ENCODE data around the gene MDN1. TPM values are rescaled to one million over a fixed set of nuclear protein-coding genes. Genes with fewer than 3 reads are reported as not detected.

The MDN1 gene
- total RNA-seq, 2 experiments from 2014 or later, result 48.6 to 59.5 TPM

DNA sequence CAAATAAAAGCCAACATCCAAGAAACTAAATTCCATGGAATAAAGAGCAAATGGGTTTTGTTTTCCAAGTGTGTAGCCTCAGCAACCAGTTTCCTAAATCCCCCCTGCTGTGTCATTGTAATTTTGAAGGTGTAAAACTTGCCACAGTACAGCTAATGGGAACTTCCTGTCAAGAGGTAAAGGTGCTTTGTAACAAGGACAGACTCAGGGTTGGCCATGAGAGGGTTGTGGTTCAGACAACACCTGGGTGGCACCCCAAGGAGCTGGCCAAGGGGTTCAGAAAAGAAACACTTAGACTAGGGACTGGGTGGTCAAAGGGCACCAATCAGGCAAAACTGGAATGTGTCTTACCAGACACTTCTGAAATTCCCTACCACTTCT is 128.7 kb downstream of the MDN1 start:
- ATAC-seq (no peak), DNase-seq (no peak)
- H3K4me1 Mint-ChIP-seq, result peaks cover 3% of the 10 kb centered on the region
- ChIA-PET POLR2A (no interaction called here), CTCF (interaction anchor here (0.7 to 1.8 kb wide), 4 partner anchors 9 to 799 kb away, joined by 3 to 4 read pairs (median 4); no protein-coding TSS in a partner anchor)
- intact Hi-C loops (cut with DNase I, micrococcal nuclease), result no loop called here
- no peaks in the 10 kb centered on the region for H3K9me3 Mint-ChIP-seq (ENCODE audit: low read depth)
- H3K27ac Mint-ChIP-seq, result no peak overlapping the region
- H3K36me3 Mint-ChIP-seq (ENCODE audit: low read depth), result peaks cover 56% of the 10 kb centered on the region
- no peaks in the 10 kb centered on the region for H3K27me3 Mint-ChIP-seq
- no peak overlapping the region for H3K4me3 Mint-ChIP-seq

DNA sequence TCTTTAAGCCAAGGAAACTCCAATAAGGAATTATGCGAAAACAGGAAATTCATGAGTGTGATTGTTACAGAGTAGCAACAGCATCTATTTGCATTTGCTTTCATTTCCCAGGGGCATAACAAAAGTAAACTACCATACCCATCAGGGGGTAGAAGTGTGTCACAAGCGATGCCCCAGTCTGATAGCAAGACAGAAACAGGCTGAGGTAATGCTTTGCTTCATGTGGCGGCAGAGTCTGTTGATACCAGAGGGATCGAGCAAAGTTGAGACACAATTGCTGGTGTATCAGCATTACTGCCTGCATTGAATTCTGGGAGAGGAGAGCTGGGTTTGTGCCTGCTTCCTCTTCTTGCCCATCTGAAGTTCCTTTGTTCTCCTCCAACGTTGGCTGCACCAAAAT is 129.9 kb downstream of the MDN1 start:
- CTCF ChIA-PET, result interaction anchor here (1.4 kb wide), 1 partner anchor 10 kb away, joined by 3 read pairs; no protein-coding TSS in a partner anchor
- H3K9me3 Mint-ChIP-seq (ENCODE audit: low read depth), result no peaks in the 10 kb centered on the region
- peaks cover 3% of the 10 kb centered on the region for H3K4me1 Mint-ChIP-seq
- H3K36me3 Mint-ChIP-seq (ENCODE audit: low read depth), result peaks cover 62% of the 10 kb centered on the region
- DNase-seq, result no peak
- H3K27me3 Mint-ChIP-seq, result no peaks in the 10 kb centered on the region
- POLR2A ChIA-PET, result no interaction called here
- H3K4me3 Mint-ChIP-seq, result no peak overlapping the region
- no peak for ATAC-seq
- no peak overlapping the region for H3K27ac Mint-ChIP-seq
- intact Hi-C loops (cut with DNase I, micrococcal nuclease), result no loop called here

DNA sequence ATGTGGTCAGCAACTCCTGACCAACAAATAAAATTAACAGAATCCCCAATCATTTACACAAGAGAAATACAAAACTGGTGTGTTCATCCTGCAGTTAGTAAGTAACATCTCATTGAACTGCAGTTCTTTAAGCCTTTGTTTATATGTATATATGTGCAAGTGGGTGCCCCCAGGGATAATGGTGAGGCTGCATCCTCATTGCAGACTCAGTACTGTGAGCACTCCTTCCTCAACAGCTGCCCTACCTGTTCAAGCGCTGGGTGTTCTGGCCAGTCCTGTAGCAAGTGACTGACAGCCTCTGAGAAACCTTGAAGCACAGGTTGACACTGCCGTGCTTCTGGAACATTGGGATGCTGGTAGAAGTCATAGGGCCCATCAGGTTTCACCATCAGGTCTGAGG is 131.3 kb downstream of the MDN1 start:
- no peak for ATAC-seq
- ChIA-PET CTCF (no interaction called here), POLR2A (no interaction called here)
- H3K9me3 Mint-ChIP-seq (ENCODE audit: low read depth), result no peaks in the 10 kb centered on the region
- no peak for DNase-seq
- H3K4me1 Mint-ChIP-seq, result peaks cover 3% of the 10 kb centered on the region
- H3K27me3 Mint-ChIP-seq, result no peaks in the 10 kb centered on the region
- no peak overlapping the region for H3K4me3 Mint-ChIP-seq
- peaks cover 57% of the 10 kb centered on the region for H3K36me3 Mint-ChIP-seq (ENCODE audit: low read depth)
- H3K27ac Mint-ChIP-seq, result no peak overlapping the region
- intact Hi-C loops (cut with DNase I, micrococcal nuclease), result no loop called here

DNA sequence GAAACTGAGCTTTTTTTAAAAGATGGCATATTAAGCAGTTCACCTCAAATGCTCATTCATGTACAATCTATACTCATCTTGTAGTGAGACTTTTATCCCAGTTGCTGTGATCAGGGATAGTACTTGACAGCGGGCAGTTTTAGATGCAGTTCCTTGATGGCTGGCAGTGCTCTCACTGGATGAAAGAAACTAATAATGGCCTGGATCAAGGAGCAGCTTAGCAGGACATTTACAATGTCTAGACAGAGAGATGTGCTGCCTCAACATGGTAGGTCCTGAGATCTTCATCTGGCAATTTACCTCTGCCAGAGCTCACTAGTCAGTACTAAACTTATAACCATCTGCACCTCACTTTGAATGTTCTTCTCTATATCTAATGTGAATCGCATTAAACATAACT is 134.3 kb downstream of the MDN1 start:
- ATAC-seq, result no peak
- DNase-seq, result no peak
- H3K4me1 Mint-ChIP-seq, result no peaks in the 10 kb centered on the region
- H3K27me3 Mint-ChIP-seq, result no peaks in the 10 kb centered on the region
- POLR2A ChIA-PET, result no interaction called here
- peaks cover 59% of the 10 kb centered on the region for H3K36me3 Mint-ChIP-seq (ENCODE audit: low read depth)
- no peak overlapping the region for H3K27ac Mint-ChIP-seq
- H3K9me3 Mint-ChIP-seq (ENCODE audit: low read depth), result no peaks in the 10 kb centered on the region
- CTCF ChIA-PET, result interaction anchor here (1.0 kb wide), 3 partner anchors 15 to 55 kb away, joined by 3 read pairs; no protein-coding TSS in a partner anchor
- no peak overlapping the region for H3K4me3 Mint-ChIP-seq
- intact Hi-C loops (cut with DNase I, micrococcal nuclease), result no loop called here

DNA sequence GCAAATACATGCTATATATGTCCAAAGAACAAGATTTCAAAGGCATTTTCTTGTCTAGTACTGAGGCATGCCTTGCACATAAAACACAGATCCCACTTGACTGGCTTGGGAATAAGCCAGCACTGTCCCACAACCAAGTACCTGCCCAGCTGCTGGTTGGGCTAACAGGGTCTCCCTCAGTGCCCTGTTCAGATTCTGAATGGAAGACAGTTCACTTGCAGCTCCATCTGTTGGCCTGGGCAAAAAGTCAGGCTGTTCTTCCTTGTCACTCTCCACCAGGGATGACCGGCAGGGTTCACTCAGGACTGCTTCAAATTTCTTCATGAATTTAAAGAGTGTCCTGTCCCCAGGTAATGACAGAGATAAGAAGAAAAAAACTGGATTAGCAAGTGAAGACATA is 136.6 kb downstream of the MDN1 start:
- Mint-ChIP-seq H3K27me3 (no peaks in the 10 kb centered on the region), H3K4me1 (no peaks in the 10 kb centered on the region), H3K4me3 (no peak overlapping the region), H3K9me3 (ENCODE audit: low read depth) (no peaks in the 10 kb centered on the region), H3K36me3 (ENCODE audit: low read depth) (peaks cover 58% of the 10 kb centered on the region), H3K27ac (no peak overlapping the region)
- intact Hi-C loops (cut with DNase I, micrococcal nuclease), result no loop called here
- no peak for DNase-seq
- POLR2A ChIA-PET, result no interaction called here
- no peak for ATAC-seq
- CTCF ChIA-PET, result no interaction called here

DNA sequence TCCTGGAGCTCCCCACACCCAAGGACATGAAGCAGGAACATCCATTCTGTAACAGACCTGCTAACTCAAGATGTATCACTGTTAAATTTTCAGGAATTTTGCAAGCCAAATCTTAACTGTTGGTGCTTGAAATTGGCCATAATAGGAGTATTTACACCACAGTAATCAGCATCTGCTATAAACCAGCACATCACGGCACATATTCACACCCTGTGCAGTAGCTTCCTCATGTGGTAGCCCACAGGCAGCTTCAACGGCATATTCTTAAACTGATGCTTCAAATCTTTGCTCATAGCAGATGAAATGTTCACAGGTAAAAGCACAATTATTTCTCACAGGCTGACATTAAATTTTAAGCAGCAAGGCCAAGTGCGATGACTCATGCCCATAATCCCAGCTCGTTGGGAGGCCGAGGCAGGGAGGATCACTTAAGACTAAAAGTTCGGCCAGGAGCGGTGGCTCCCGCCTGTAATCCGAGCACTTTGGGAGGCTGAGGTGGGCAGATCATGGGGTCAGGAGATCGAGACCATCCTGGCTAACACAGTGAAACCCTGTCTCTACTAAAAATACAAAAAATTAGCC is 137.5 kb downstream of the MDN1 start:
- Mint-ChIP-seq H3K27me3 (no peaks in the 10 kb centered on the region), H3K4me3 (no peak overlapping the region), H3K27ac (no peak overlapping the region), H3K9me3 (ENCODE audit: low read depth) (no peaks in the 10 kb centered on the region), H3K36me3 (ENCODE audit: low read depth) (peaks cover 59% of the 10 kb centered on the region), H3K4me1 (no peaks in the 10 kb centered on the region)
- ChIA-PET POLR2A (no interaction called here), CTCF (interaction anchor here (0.6 kb wide), 1 partner anchor 796 kb away, joined by 4 read pairs; no protein-coding TSS in a partner anchor)
- DNase-seq (no peak), ATAC-seq (no peak)
- intact Hi-C loops (cut with DNase I, micrococcal nuclease), result no loop called here

DNA sequence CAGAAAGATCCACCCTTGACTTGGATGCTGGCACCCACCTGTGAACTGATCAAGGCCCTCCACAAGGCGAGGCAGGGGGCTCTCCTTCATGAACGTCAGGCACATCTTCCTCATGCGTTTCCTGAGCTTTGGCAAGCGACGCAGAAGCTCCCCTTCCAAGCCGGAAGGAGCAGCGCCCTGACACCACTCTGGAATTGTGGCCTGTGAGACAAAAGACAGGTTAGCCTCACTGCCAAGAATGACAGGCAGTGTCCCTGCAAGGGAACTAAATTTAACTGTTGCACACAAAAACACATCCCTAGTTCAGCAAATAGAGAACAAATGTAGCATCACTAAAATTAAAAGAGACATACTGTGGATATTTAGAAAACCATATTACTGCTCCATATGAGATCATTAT is 139.0 kb downstream of the MDN1 start:
- ATAC-seq, result no peak
- POLR2A ChIA-PET, result no interaction called here

DNA sequence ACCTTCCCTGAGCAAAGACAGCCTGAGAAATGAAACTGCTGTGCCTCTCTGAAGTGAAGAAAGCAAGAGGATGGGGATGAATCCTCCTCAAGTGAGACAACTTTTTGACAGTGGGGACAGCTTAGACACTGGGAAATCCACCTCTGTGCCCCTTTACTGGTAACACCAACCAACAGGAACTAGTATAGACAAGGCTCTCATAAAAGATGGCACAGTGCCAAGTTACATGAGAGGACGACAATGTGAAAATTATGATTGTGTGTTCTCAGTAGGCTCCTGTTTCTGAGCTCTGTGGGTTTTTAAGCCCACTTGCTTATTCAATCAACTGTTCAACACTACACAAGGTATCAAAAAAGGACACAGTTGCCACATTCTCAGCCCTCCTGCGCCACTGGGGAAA is 139.4 kb downstream of the MDN1 start:
- intact Hi-C loops (cut with DNase I, micrococcal nuclease), result no loop called here
- no peak for DNase-seq
- Mint-ChIP-seq H3K9me3 (ENCODE audit: low read depth) (no peaks in the 10 kb centered on the region), H3K27me3 (no peaks in the 10 kb centered on the region), H3K36me3 (ENCODE audit: low read depth) (peaks cover 56% of the 10 kb centered on the region), H3K27ac (no peak overlapping the region), H3K4me1 (no peaks in the 10 kb centered on the region), H3K4me3 (no peak overlapping the region)
- ChIA-PET POLR2A (no interaction called here), CTCF (interaction anchor here (1.7 kb wide), 1 partner anchor 40 kb away, joined by 3 read pairs; no protein-coding TSS in a partner anchor)
- ATAC-seq, result no peak

More for the DNA sequence above, 139.0 kb downstream of the MDN1 start:
- Mint-ChIP-seq H3K27ac (no peak overlapping the region), H3K9me3 (ENCODE audit: low read depth) (no peaks in the 10 kb centered on the region), H3K36me3 (ENCODE audit: low read depth) (peaks cover 56% of the 10 kb centered on the region), H3K4me3 (no peak overlapping the region), H3K4me1 (no peaks in the 10 kb centered on the region), H3K27me3 (no peaks in the 10 kb centered on the region)
- intact Hi-C loops (cut with DNase I, micrococcal nuclease), result no loop called here
- DNase-seq, result no peak
- CTCF ChIA-PET, result interaction anchor here (1.7 kb wide), 1 partner anchor 40 kb away, joined by 3 read pairs; no protein-coding TSS in a partner anchor

DNA sequence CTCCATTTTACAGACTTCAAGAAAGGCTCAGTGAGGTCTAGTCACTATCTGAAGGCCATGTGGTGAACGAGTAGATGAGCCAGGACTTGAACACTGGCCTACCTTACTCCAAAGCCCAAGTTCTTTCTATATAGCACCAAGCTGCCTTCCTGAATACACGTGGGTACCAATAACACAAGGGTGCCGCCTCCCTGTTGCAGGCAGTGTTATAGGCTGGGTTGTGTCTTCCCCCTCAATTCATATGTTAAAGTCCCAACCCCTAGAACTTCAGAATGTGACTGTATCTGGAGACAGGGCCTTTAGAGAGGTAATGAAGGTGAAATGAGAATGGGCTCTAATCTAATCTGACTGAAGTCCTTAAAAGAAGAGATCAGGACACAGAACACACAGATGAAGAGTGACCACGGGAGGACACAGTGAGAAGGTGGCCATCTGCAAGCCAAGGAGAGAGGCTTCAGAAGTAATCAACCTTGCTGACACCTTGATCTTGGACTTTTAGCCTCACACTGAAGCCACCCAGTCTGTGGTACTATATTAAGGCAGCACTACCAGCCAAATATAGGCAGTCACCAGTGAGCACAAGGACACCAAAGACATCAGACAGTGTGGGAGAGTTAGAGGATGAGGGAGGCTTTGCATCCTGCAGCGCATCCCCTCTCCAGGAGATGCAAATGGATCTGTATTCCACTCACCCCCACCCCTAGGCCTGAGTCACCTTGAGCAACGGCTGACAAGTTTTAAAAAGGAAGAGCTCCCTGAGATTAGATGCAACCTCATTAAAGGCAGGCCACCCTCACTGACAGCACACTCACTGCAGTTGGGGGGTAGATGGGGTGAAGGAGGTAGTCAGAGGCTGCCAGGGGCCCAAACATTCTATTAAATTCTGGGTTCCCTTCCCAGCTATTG is 140.1 kb downstream of the MDN1 start:
- H3K4me1 Mint-ChIP-seq, result no peaks in the 10 kb centered on the region
- ChIA-PET POLR2A (no interaction called here), CTCF (no interaction called here)
- intact Hi-C loops (cut with DNase I, micrococcal nuclease), result loop anchor here in 1 of 2 experiments (5.0 kb wide), 1 partner anchor 73 kb away; no protein-coding TSS in a partner anchor
- ATAC-seq, result no peak
- H3K27ac Mint-ChIP-seq, result no peak overlapping the region
- no peaks in the 10 kb centered on the region for H3K9me3 Mint-ChIP-seq (ENCODE audit: low read depth)
- no peak for DNase-seq
- peaks cover 56% of the 10 kb centered on the region for H3K36me3 Mint-ChIP-seq (ENCODE audit: low read depth)
- no peak overlapping the region for H3K4me3 Mint-ChIP-seq
- no peaks in the 10 kb centered on the region for H3K27me3 Mint-ChIP-seq

DNA sequence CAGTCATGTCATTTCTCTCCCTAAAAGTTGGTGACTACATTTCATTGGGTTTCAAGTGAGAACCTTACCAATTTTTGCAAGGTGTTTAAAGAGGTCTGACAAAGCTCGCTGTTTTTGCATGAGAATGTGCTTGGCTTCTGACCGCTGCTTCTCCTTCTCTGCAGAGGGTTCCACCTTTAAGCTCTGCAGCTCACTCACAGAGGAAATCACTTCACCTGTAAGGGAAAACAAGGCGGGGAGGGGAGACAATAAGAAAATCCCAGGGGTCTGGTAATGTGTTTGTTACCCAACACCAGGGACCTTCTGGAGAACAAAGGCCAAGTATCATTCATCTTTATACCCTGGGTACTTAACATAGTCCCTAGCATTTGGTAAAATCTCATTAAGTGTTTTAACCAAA is 141.1 kb downstream of the MDN1 start:
- H3K4me3 Mint-ChIP-seq, result no peak overlapping the region
- no peaks in the 10 kb centered on the region for H3K9me3 Mint-ChIP-seq (ENCODE audit: low read depth)
- no peak overlapping the region for H3K27ac Mint-ChIP-seq
- ChIA-PET CTCF (no interaction called here), POLR2A (no interaction called here)
- peaks cover 54% of the 10 kb centered on the region for H3K36me3 Mint-ChIP-seq (ENCODE audit: low read depth)
- ATAC-seq (no peak), DNase-seq (no peak)
- H3K27me3 Mint-ChIP-seq, result no peaks in the 10 kb centered on the region
- intact Hi-C loops (cut with DNase I, micrococcal nuclease), result loop anchor here in 1 of 2 experiments (5.0 kb wide), 1 partner anchor 74 kb away; no protein-coding TSS in a partner anchor
- H3K4me1 Mint-ChIP-seq, result no peaks in the 10 kb centered on the region

DNA sequence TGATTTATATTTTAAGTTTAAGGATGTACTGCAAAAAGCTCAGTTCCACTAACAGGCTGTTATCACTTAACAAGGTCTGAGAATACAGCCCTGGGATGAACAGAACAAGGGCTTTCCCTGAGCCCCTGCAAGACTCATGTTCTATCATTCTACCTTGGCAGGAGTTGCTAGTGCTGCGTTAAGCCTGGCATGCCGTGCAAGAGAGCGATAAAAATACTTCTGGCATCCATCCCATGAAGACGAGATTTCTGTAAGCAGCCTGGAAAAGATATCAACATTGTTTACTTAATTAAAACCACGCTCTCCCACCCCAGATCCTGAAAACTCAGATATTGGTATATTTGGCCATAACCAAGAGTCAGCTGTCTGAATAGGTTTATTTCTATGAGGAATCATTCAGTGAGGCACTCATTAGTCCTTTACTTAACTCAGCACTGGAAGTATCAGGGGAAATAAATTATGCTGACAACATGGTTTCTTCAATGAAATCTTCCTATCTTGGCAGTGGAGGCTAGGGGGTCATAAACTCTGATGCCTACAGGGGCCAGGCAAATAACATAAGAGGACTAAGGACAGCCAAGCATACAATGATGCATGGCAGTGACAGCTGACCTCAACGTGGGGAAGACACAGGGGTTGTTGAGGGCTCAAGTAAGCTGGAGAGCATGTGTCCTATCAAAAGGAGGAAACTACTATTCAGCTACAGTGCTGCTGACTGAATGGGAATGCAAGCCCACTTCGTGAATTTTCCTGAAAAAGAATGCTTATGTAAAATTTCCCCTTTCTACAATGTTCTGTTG is 143.4 kb downstream of the MDN1 start:
- POLR2A ChIA-PET, result no interaction called here
- H3K27me3 Mint-ChIP-seq, result no peaks in the 10 kb centered on the region
- DNase-seq (no peak), ATAC-seq (no peak)
- H3K27ac Mint-ChIP-seq, result no peak overlapping the region
- H3K4me3 Mint-ChIP-seq, result no peak overlapping the region
- H3K4me1 Mint-ChIP-seq, result no peaks in the 10 kb centered on the region
- CTCF ChIA-PET, result interaction anchor here (0.6 to 0.7 kb wide), 2 partner anchors 31 to 539 kb away, joined by 3 read pairs; no protein-coding TSS in a partner anchor
- no peaks in the 10 kb centered on the region for H3K9me3 Mint-ChIP-seq (ENCODE audit: low read depth)
- peaks cover 57% of the 10 kb centered on the region for H3K36me3 Mint-ChIP-seq (ENCODE audit: low read depth)
- intact Hi-C loops (cut with DNase I, micrococcal nuclease), result loop anchor here in 1 of 2 experiments (5.0 kb wide), 1 partner anchor 76 kb away; no protein-coding TSS in a partner anchor

Data from activated CD4-positive, alpha-beta T cell treated with anti-CD3 and anti-CD28 coated beads for 36 hours (primary cell).